GM12878 (cell line): ENCODE data around the gene CELA3B.

Experiments
- ASH2L ChIP-seq: fragments of 300-600, 200-600 bp; sonication (generic); IDR thresholded peaks from 2 replicates; pipeline ENCODE4 v1.6.1; 2017; ENCODE audit warnings: low read depth, mild to moderate bottlenecking, borderline replicate concordance
- BHLHE40 ChIP-seq, 2 experiments: fragments of 450-650 bp in 1 of 2; IDR thresholded peaks; 2 replicates each; pipeline ENCODE4 v1.6.1; 2011 to 2017; ENCODE audit warnings: low read depth in 2 of 2, borderline replicate concordance in 1 of 2, improper control_type of control experiment in 1 of 2, low read length in 1 of 2, mild to moderate bottlenecking in 1 of 2
- TF ChIP-seq, protein P1 (sequence below), 3 experiments: IDR thresholded peaks in 2 of 3; conservative IDR thresholded peaks in 1 of 3; 2 replicates each; pipeline ENCODE4 v1.5.1; 2011; ENCODE audit warnings: low read depth in 3 of 3, low read length in 3 of 3, mild to moderate bottlenecking in 3 of 3, control low read depth in 2 of 3, moderate library complexity in 2 of 3, inconsistent platforms in 1 of 3, mixed read lengths in 1 of 3; ENCODE audit not compliant: control insufficient read depth in 2 of 3, insufficient read depth in 1 of 3; ENCODE audit errors: extremely low read depth in 1 of 3

GRCh38 chr1:22030057-22030456 lies 53.2 kb downstream of the CELA3B start:
- TF ChIP-seq, protein P1, sequence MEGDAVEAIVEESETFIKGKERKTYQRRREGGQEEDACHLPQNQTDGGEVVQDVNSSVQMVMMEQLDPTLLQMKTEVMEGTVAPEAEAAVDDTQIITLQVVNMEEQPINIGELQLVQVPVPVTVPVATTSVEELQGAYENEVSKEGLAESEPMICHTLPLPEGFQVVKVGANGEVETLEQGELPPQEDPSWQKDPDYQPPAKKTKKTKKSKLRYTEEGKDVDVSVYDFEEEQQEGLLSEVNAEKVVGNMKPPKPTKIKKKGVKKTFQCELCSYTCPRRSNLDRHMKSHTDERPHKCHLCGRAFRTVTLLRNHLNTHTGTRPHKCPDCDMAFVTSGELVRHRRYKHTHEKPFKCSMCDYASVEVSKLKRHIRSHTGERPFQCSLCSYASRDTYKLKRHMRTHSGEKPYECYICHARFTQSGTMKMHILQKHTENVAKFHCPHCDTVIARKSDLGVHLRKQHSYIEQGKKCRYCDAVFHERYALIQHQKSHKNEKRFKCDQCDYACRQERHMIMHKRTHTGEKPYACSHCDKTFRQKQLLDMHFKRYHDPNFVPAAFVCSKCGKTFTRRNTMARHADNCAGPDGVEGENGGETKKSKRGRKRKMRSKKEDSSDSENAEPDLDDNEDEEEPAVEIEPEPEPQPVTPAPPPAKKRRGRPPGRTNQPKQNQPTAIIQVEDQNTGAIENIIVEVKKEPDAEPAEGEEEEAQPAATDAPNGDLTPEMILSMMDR (IDR thresholded peaks at IDR 0.05 in 2 of 3, conservative IDR thresholded peaks at IDR 0.05 in 1 of 3; ENCODE audit: control insufficient read depth in 2 of 3, extremely low read depth in 1 of 3, insufficient read depth in 1 of 3, low read depth in 3 of 3, low read length in 3 of 3): no peak
- TF ChIP-seq BHLHE40 (IDR thresholded peaks at IDR 0.05; ENCODE audit: borderline replicate concordance in 1 of 2, low read depth in 2 of 2, low read length in 1 of 2) (no peak), ASH2L (no peak)
